Posterior vena cava (tissue), 2 donors: ENCODE data around the gene ORC1. TPM values are rescaled to one million over a fixed set of nuclear protein-coding genes. Genes with fewer than 3 reads are reported as not detected.
"Not testable (repeated sequence)": the region's sequence is repeated elsewhere in the genome, so short reads cannot be mapped to it uniquely, and the experiment has no call there.

Experiments
- DNase-seq: peaks from one replicate; pipeline ENCODE4 v3.0.0-alpha.2; 2020; ENCODE audit warnings: low spot score
- intact Hi-C, 2 donors: fragments of 100-400 bp; cut with DNase I; formaldehyde crosslinking; loops; one replicate each; pipeline versions ENCODE4 v1.14.1 to v1.14.2; 2022 to 2023
- total RNA-seq, 2 donors: library from RNA; stranded (reverse); fragmentation: NEBNext Ultra II Directional; extraction: Animal tissue kit (Norgen Biotek cat#: 25700); gene quantifications; one replicate each; pipeline ENCODE4 v1.2.1, GENCODE V29; 2021
- donor health status: DM: yes; HTN: yes; CAD: no.
- donor health status: DM: yes; HTN: yes; CAD: no.

The ORC1 gene
- total RNA-seq, 2 donors from 2014 or later: 0.46 to 0.52 TPM

- no peak for DNase-seq
- intact Hi-C loops: loop anchor here in 1 of 2 donors (5.0 kb wide), 1 partner anchor 273 kb away; no protein-coding TSS in a partner anchor
Measured at GRCh38 chr1:52400131-52400530, 4.1 kb downstream of the ORC1 start.

- no peak for DNase-seq
- intact Hi-C loops: loop anchor here in 1 of 2 donors (5.0 kb wide), 1 partner anchor 272 kb away; no protein-coding TSS in a partner anchor
Measured at GRCh38 chr1:52399629-52400028, 4.6 kb downstream of the ORC1 start.

GRCh38 chr1:52393174-52393573 lies 11.0 kb downstream of the ORC1 start:
- intact Hi-C loops: no loop called here
- no peak for DNase-seq

- DNase-seq: no peak
- intact Hi-C loops: loop anchor here in 1 of 2 donors (5.0 kb wide), 1 partner anchor 746 kb away; no protein-coding TSS in a partner anchor
Measured at GRCh38 chr1:52386458-52386857, 17.8 kb downstream of the ORC1 start.

- intact Hi-C loops: loop anchor here in 1 of 2 donors (5.0 kb wide), 1 partner anchor 747 kb away; no protein-coding TSS in a partner anchor
Measured at GRCh38 chr1:52385376-52385775, 18.8 kb downstream of the ORC1 start.

GRCh38 chr1:52369851-52370250 lies 34.4 kb downstream of the ORC1 start:
- DNase-seq, intact Hi-C loops: not testable (repeated sequence)

More at GRCh38 chr1:52385376-52385775, 18.8 kb downstream of the ORC1 start:
- DNase-seq: no peak

GRCh38 chr1:52368383-52369172 lies 35.6 kb downstream of the ORC1 start:
- intact Hi-C loops: no loop called here
- no peak for DNase-seq

- intact Hi-C loops: no loop called here
- no peak for DNase-seq
Measured at GRCh38 chr1:52367272-52367671, 37.0 kb downstream of the ORC1 start.

- intact Hi-C loops: no loop called here
Measured at GRCh38 chr1:52366517-52366827, 37.8 kb downstream of the ORC1 start.

GRCh38 chr1:52365746-52366516 lies 38.3 kb downstream of the ORC1 start, which contains the start of gene CC2D1B:
TSS of gene CC2D1B (minus strand) at chr1:52366205. CDS start at chr1:52364620, 1,585 bp downstream.
- intact Hi-C loops: no loop called here

More at GRCh38 chr1:52366517-52366827, 37.8 kb downstream of the ORC1 start:
- no peak for DNase-seq

GRCh38 chr1:52365071-52365745 lies 39.0 kb downstream of the ORC1 start:
- DNase-seq: peak; percentile 90

More at GRCh38 chr1:52365746-52366516, 38.3 kb downstream of the ORC1 start, which contains the start of gene CC2D1B:
- peak; percentile 99 for DNase-seq

GRCh38 chr1:52364235-52364839 lies 39.9 kb downstream of the ORC1 start:
- no peak for DNase-seq
- intact Hi-C loops: no loop called here

More at GRCh38 chr1:52365071-52365745, 39.0 kb downstream of the ORC1 start:
- intact Hi-C loops: no loop called here

GRCh38 chr1:52360595-52360968 lies 43.6 kb downstream of the ORC1 start:
- intact Hi-C loops: no loop called here
- no peak for DNase-seq

- no peak for DNase-seq
- intact Hi-C loops: no loop called here
Measured at GRCh38 chr1:52359676-52360594, 44.3 kb downstream of the ORC1 start.

- intact Hi-C loops: no loop called here
- no peak for DNase-seq
Measured at GRCh38 chr1:52358851-52359497, 45.2 kb downstream of the ORC1 start.

- DNase-seq: no peak
- intact Hi-C loops: no loop called here
Measured at GRCh38 chr1:52357397-52357796, 46.8 kb downstream of the ORC1 start.

GRCh38 chr1:52356818-52357355 lies 47.3 kb downstream of the ORC1 start:
- DNase-seq: no peak
- intact Hi-C loops: no loop called here
